ENCODE measurements around the gene ADAMTS2.

ADAMTS2 gene

GRCh38 chr5:179191506-179192184 is 153.6 kb downstream of the ADAMTS2 start:
- Histone ChIP-seq H3K9me3 (ENCODE audit: low read length) (no peaks in the 10 kb centered on the region), H3K4me1 (ENCODE audit: insufficient read depth, low read length, severe bottlenecking) (no peaks in the 10 kb centered on the region), H3K36me3 (ENCODE audit: insufficient read depth, low read length) (no peaks in the 10 kb centered on the region), H2AFZ (ENCODE audit: low read length) (no peak overlapping the region), H4K20me1 (ENCODE audit: insufficient read depth, low read length) (no peaks in the 10 kb centered on the region), H3K4me3 (ENCODE audit: low read depth, low read length, poor library complexity, severe bottlenecking) (no peak overlapping the region), H3F3A (ENCODE audit: insufficient read depth, low read length) (no peaks in the 10 kb centered on the region), H3K4me2 (ENCODE audit: low read length) (no peak overlapping the region), H3K79me2 (ENCODE audit: insufficient read depth, low read length) (no peaks in the 10 kb centered on the region), H3K9ac (ENCODE audit: low read length) (no peak overlapping the region), H3K9me2 (ENCODE audit: low read depth, low read length) (no peaks in the 10 kb centered on the region), H3K27me3 (ENCODE audit: insufficient read depth, low read length) (no peaks in the 10 kb centered on the region), H3K27ac (ENCODE audit: low read depth, low read length, poor library complexity, severe bottlenecking) (no peak overlapping the region)
- TF ChIP-seq CTCF (IDR thresholded peaks at IDR 0.05; ENCODE audit: low read length) (no peak), EZH2 (IDR thresholded peaks at IDR 0.05; ENCODE audit: borderline replicate concordance, low read length) (no peak)

DNA sequence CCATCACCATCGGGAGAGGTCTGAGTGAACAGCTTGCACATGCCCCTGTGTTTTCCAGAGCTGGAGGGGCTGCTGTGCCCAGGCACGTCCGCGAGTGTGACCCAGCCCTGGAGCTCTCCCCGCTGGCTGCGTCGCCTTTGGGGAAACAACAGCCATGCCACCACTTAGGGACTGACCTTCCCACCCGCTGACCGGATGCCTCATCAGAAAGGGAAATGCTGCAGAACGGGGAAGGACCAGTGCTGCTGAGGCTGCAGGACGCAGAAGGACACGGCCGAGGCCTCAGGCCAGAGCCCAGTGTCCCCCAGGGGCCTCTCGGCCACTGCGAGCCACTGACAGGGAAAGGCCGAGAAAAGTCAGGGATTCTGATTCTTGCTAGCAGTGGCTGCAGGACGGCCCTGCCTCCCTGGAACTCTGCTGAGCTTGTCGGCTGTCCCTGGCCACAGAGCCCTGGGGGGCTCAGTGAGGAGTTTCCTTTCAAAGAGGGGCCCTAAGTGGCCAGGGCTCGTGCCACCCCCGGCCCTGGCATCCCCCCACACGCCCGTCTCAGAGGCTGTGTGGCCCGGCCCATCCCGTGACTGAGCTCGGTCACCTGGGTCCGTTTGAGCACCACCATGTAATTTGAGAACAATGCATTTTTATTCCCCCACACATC is 154.3 kb downstream of the ADAMTS2 start:
- no peak overlapping the region for H3K4me2 ChIP-seq (ENCODE audit: low read length)
- no peak overlapping the region for H3K4me3 ChIP-seq (ENCODE audit: low read depth, low read length, poor library complexity, severe bottlenecking)
- TF ChIP-seq CTCF (IDR thresholded peaks at IDR 0.05; ENCODE audit: low read length) (no peak), EZH2 (IDR thresholded peaks at IDR 0.05; ENCODE audit: borderline replicate concordance, low read length) (no peak)
- H2AFZ ChIP-seq (ENCODE audit: low read length), result no peak overlapping the region
- H3K9me3 ChIP-seq (ENCODE audit: low read length), result no peaks in the 10 kb centered on the region
- no peaks in the 10 kb centered on the region for H3K36me3 ChIP-seq (ENCODE audit: insufficient read depth, low read length)
- no peaks in the 10 kb centered on the region for H3K27me3 ChIP-seq (ENCODE audit: insufficient read depth, low read length)
- H3K9me2 ChIP-seq (ENCODE audit: low read depth, low read length), result no peaks in the 10 kb centered on the region
- H3K79me2 ChIP-seq (ENCODE audit: insufficient read depth, low read length), result no peaks in the 10 kb centered on the region
- no peak overlapping the region for H3K27ac ChIP-seq (ENCODE audit: low read depth, low read length, poor library complexity, severe bottlenecking)
- H3K9ac ChIP-seq (ENCODE audit: low read length), result no peak overlapping the region
- no peaks in the 10 kb centered on the region for H3K4me1 ChIP-seq (ENCODE audit: insufficient read depth, low read length, severe bottlenecking)
- H3F3A ChIP-seq (ENCODE audit: insufficient read depth, low read length), result no peaks in the 10 kb centered on the region
- no peaks in the 10 kb centered on the region for H4K20me1 ChIP-seq (ENCODE audit: insufficient read depth, low read length)

- no peaks in the 10 kb centered on the region for H3K79me2 ChIP-seq (ENCODE audit: insufficient read depth, low read length)
- H2AFZ ChIP-seq (ENCODE audit: low read length), result no peak overlapping the region
- no peaks in the 10 kb centered on the region for H3F3A ChIP-seq (ENCODE audit: insufficient read depth, low read length)
- H3K4me3 ChIP-seq (ENCODE audit: low read depth, low read length, poor library complexity, severe bottlenecking), result no peak overlapping the region
- no peaks in the 10 kb centered on the region for H3K9me3 ChIP-seq (ENCODE audit: low read length)
- no peaks in the 10 kb centered on the region for H4K20me1 ChIP-seq (ENCODE audit: insufficient read depth, low read length)
- H3K36me3 ChIP-seq (ENCODE audit: insufficient read depth, low read length), result no peaks in the 10 kb centered on the region
- no peak overlapping the region for H3K4me2 ChIP-seq (ENCODE audit: low read length)
- H3K27me3 ChIP-seq (ENCODE audit: insufficient read depth, low read length), result no peaks in the 10 kb centered on the region
- H3K9me2 ChIP-seq (ENCODE audit: low read depth, low read length), result no peaks in the 10 kb centered on the region
- no peaks in the 10 kb centered on the region for H3K4me1 ChIP-seq (ENCODE audit: insufficient read depth, low read length, severe bottlenecking)
- no peak for TF ChIP-seq EZH2 (IDR thresholded peaks at IDR 0.05; ENCODE audit: borderline replicate concordance, low read length)
- TF ChIP-seq CTCF (IDR thresholded peaks at IDR 0.05; ENCODE audit: low read length), result no peak
- no peak overlapping the region for H3K27ac ChIP-seq (ENCODE audit: low read depth, low read length, poor library complexity, severe bottlenecking)
- no peak overlapping the region for H3K9ac ChIP-seq (ENCODE audit: low read length)
These were observed 156.6 kb downstream of the ADAMTS2 start for GRCh38 chr5:179188636-179189035.

Data from OCI-LY1 (cell line).